HS-27A (cell line): ENCODE measurements around the gene LHFPL3.
"Not testable (repeated sequence)": the region's sequence is repeated elsewhere in the genome, so short reads cannot be mapped to it uniquely, and the experiment has no call there.

ENCODE experiments used
- DNase-seq: peaks from one replicate; pipeline ENCODE4 v3.0.0-alpha.2; 2012; ENCODE audit warnings: low read depth, missing footprints

Gene LHFPL3

GRCh38 chr7:104328296-104328969 is at the start of gene LHFPL3:
LHFPL3 (plus strand) TSS chr7:104328603.
- no peak for DNase-seq

- not testable (repeated sequence) for DNase-seq
These were observed 46.7 kb upstream of the LHFPL3 start for GRCh38 chr7:104281685-104282084.

GRCh38 chr7:104286839-104287238 is 41.6 kb upstream of the LHFPL3 start:
- no peak for DNase-seq

- no peak for DNase-seq
These were observed 40.3 kb upstream of the LHFPL3 start for GRCh38 chr7:104288137-104288536.

GRCh38 chr7:104294291-104294690 is 34.1 kb upstream of the LHFPL3 start:
- DNase-seq = no peak

GRCh38 chr7:104296266-104296665 is 32.1 kb upstream of the LHFPL3 start:
- no peak for DNase-seq

GRCh38 chr7:104296900-104297299 is 31.5 kb upstream of the LHFPL3 start:
- no peak for DNase-seq

GRCh38 chr7:104299323-104299722 is 29.1 kb upstream of the LHFPL3 start:
- DNase-seq = no peak

GRCh38 chr7:104299777-104300176 is 28.6 kb upstream of the LHFPL3 start:
- no peak for DNase-seq

- DNase-seq = no peak
These were observed 21.6 kb upstream of the LHFPL3 start for GRCh38 chr7:104306793-104307192.

- DNase-seq = no peak
These were observed 10.3 kb upstream of the LHFPL3 start for GRCh38 chr7:104317948-104318629.

GRCh38 chr7:104327534-104327933 is 869 bp upstream of the LHFPL3 start:
- DNase-seq = no peak

GRCh38 chr7:104327938-104328295 is 486 bp upstream of the LHFPL3 start:
- no peak for DNase-seq

- DNase-seq = no peak
These were observed 795 bp downstream of the LHFPL3 start for GRCh38 chr7:104328970-104329825.

- DNase-seq = no peak
These were observed 13.1 kb downstream of the LHFPL3 start for GRCh38 chr7:104341546-104341945.

- no peak for DNase-seq
These were observed 24.3 kb downstream of the LHFPL3 start for GRCh38 chr7:104352736-104353135.

- no peak for DNase-seq
These were observed 28.8 kb downstream of the LHFPL3 start for GRCh38 chr7:104357166-104357565.

- DNase-seq = no peak
These were observed 30.2 kb downstream of the LHFPL3 start for GRCh38 chr7:104358446-104359132.

- no peak for DNase-seq
These were observed 34.4 kb downstream of the LHFPL3 start for GRCh38 chr7:104362756-104363155.

- no peak for DNase-seq
These were observed 35.0 kb downstream of the LHFPL3 start for GRCh38 chr7:104363355-104363754.

GRCh38 chr7:104366390-104366789 is 38.0 kb downstream of the LHFPL3 start:
- no peak for DNase-seq

GRCh38 chr7:104367926-104368325 is 39.5 kb downstream of the LHFPL3 start:
- DNase-seq = no peak
